H1 (cell line): ENCODE measurements around the gene SIPA1L3.

Experiments
- POLR2A ChIP-seq, 2 experiments: IDR thresholded peaks; 1 replicate in 1 of 2; 2 replicates in 1 of 2; pipeline ENCODE4 v1.6.1; 2011; ENCODE audit warnings: low read depth in 2 of 2, low read length in 2 of 2, mild to moderate bottlenecking in 2 of 2; ENCODE audit errors: control extremely low read depth in 1 of 2
- TF ChIP-seq, protein P1 (sequence below), 3 experiments: IDR thresholded peaks; 1 replicate in 2 of 3; 2 replicates in 1 of 3; pipeline versions ENCODE4 v1.5.1 to v1.6.1; 2011; ENCODE audit warnings: low read length in 3 of 3, mild to moderate bottlenecking in 3 of 3, inconsistent platforms in 2 of 3, low read depth in 1 of 3, moderate library complexity in 1 of 3; ENCODE audit not compliant: insufficient read depth in 1 of 3; ENCODE audit errors: control extremely low read depth in 1 of 3
- TF ChIP-seq, protein P2 (sequence below): IDR thresholded peaks from 2 replicates; pipeline ENCODE4 v1.6.1; 2011; ENCODE audit warnings: low read depth, mild to moderate bottlenecking, low read length; ENCODE audit not compliant: insufficient read depth

DNA sequence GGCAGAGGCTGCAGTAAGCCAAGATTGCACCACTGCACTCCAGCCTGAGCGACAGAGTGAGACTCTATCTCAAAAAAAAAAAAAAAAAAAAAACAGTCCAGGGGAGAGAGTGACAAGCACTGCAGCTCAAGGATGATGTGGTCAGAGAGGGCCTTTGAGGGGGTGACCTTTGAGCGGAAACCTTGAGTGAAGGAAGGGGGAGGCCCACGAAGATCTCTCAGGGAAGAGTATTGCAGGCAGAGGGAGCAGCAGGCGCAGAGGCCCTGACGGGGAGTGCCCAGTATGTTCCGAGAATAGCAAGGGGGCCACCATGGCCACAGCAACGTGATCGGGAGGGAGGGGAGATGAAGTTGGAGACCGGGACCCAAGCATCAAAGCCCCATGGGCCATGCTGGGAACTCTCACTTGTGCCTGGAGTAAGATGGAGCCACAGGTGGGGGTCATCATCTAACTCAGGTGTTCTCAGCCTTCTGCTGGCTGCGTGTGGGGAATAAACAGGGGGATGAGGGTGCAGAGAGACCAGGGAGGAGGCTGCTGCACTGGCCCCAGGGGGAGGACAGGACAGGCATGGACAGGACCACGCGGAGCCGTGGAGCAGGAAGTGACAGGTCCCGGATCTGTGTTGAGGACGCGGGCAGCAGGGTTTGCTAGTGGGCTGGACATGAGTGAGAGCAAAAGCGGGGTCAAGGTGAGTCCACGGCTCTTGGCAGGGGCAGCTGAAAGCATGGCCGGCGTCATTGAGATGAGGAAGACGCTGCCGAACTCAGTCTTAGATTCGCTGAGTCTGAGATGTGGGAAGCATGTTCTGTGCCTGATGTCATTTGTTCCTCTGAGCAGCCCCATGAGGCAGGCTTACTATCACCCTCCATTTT, 256.6 kb downstream of the SIPA1L3 start:
- no peak for TF ChIP-seq POLR2A (IDR thresholded peaks at IDR 0.05; ENCODE audit: control extremely low read depth in 1 of 2, low read depth in 2 of 2, low read length in 2 of 2)
- TF ChIP-seq, protein P1, sequence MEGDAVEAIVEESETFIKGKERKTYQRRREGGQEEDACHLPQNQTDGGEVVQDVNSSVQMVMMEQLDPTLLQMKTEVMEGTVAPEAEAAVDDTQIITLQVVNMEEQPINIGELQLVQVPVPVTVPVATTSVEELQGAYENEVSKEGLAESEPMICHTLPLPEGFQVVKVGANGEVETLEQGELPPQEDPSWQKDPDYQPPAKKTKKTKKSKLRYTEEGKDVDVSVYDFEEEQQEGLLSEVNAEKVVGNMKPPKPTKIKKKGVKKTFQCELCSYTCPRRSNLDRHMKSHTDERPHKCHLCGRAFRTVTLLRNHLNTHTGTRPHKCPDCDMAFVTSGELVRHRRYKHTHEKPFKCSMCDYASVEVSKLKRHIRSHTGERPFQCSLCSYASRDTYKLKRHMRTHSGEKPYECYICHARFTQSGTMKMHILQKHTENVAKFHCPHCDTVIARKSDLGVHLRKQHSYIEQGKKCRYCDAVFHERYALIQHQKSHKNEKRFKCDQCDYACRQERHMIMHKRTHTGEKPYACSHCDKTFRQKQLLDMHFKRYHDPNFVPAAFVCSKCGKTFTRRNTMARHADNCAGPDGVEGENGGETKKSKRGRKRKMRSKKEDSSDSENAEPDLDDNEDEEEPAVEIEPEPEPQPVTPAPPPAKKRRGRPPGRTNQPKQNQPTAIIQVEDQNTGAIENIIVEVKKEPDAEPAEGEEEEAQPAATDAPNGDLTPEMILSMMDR (IDR thresholded peaks at IDR 0.05; ENCODE audit: control extremely low read depth in 1 of 3, insufficient read depth in 1 of 3, low read depth in 1 of 3, low read length in 3 of 3): no peak
- TF ChIP-seq, protein P2, sequence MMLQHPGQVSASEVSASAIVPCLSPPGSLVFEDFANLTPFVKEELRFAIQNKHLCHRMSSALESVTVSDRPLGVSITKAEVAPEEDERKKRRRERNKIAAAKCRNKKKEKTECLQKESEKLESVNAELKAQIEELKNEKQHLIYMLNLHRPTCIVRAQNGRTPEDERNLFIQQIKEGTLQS: no peak
